OCI-LY3 (cell line): Measurements from ENCODE around the gene RCN2.
A peak's percentile ranks its signal among the peaks of the same experiment; 100 is the strongest.

ENCODE experiments used
- H2AFZ ChIP-seq: fragments of 200-600, 300-600 bp; shearing (Covaris generic); 2 replicates; pipeline ENCODE4 v1.6.0; 2014; ENCODE audit warnings: antibody characterized with exemption, low read depth, low read length
- H3K27ac ChIP-seq: fragments of 200-600, 300-600 bp; sonication (generic); 2 replicates; pipeline ENCODE4 v1.5.1; 2014; ENCODE audit warnings: mild to moderate bottlenecking, low read length, moderate library complexity, mixed read lengths
- H3K27me3 ChIP-seq: fragments of 200-600, 300-600 bp; sonication (generic); 2 replicates; pipeline ENCODE4 v1.6.1; 2014; ENCODE audit warnings: low read depth, low read length, mixed read lengths
- H3K36me3 ChIP-seq: fragments of 200-600, 300-600 bp; sonication (generic); replicated peaks from 2 replicates; pipeline ENCODE3; 2014; ENCODE audit warnings: low read depth, low read length, mixed read lengths
- H3K4me1 ChIP-seq: fragments of 300-600, 200-600 bp; sonication (generic); 2 replicates; pipeline ENCODE4 v1.6.1; 2014; ENCODE audit warnings: low read length, mixed read lengths
- H3K4me2 ChIP-seq: fragments of 200-600, 300-600 bp; sonication (generic); 2 replicates; pipeline ENCODE4 v1.6.1; 2014; ENCODE audit warnings: low read length, mixed read lengths
- H3K4me3 ChIP-seq: fragments of 300-600, 200-600 bp; sonication (generic); 2 replicates; pipeline ENCODE4 v1.5.1; 2014; ENCODE audit warnings: antibody characterized with exemption, mild to moderate bottlenecking, low read length, moderate library complexity
- H3K79me2 ChIP-seq: fragments of 300-600, 200-600 bp; shearing (Covaris generic); 2 replicates; pipeline ENCODE4 v1.6.1; 2014; ENCODE audit warnings: mild to moderate bottlenecking, low read length, mixed read lengths
- H3K9ac ChIP-seq: fragments of 300-600, 200-600 bp; shearing (Covaris generic); 2 replicates; pipeline ENCODE4 v1.6.0; 2014; ENCODE audit warnings: mild to moderate bottlenecking, low read length, moderate library complexity
- H3K9me3 ChIP-seq: fragments of 200-600, 300-600 bp; shearing (Covaris generic); 2 replicates; pipeline ENCODE4 v1.6.1; 2014; ENCODE audit warnings: low read length, mixed read lengths; ENCODE audit not compliant: insufficient read depth
- H4K20me1 ChIP-seq: fragments of 200-600, 300-600 bp; sonication (generic); 2 replicates; pipeline ENCODE4 v1.6.1; 2016; ENCODE audit warnings: low read length, mixed read lengths; ENCODE audit not compliant: insufficient read depth
- EZH2phosphoT487 ChIP-seq: fragments of 200-600 bp; shearing (Covaris generic); IDR thresholded peaks from 2 replicates; pipeline ENCODE4 v1.6.1; 2018; ENCODE audit warnings: antibody characterized with exemption, mixed run types, low read depth
- TF ChIP-seq, protein P1 (sequence below): fragments of 200-600, 300-600 bp; sonication (generic); IDR thresholded peaks from 2 replicates; pipeline ENCODE4 v1.5.1; 2014; ENCODE audit warnings: antibody characterized with exemption, low read length, low read depth

The RCN2 gene

DNA sequence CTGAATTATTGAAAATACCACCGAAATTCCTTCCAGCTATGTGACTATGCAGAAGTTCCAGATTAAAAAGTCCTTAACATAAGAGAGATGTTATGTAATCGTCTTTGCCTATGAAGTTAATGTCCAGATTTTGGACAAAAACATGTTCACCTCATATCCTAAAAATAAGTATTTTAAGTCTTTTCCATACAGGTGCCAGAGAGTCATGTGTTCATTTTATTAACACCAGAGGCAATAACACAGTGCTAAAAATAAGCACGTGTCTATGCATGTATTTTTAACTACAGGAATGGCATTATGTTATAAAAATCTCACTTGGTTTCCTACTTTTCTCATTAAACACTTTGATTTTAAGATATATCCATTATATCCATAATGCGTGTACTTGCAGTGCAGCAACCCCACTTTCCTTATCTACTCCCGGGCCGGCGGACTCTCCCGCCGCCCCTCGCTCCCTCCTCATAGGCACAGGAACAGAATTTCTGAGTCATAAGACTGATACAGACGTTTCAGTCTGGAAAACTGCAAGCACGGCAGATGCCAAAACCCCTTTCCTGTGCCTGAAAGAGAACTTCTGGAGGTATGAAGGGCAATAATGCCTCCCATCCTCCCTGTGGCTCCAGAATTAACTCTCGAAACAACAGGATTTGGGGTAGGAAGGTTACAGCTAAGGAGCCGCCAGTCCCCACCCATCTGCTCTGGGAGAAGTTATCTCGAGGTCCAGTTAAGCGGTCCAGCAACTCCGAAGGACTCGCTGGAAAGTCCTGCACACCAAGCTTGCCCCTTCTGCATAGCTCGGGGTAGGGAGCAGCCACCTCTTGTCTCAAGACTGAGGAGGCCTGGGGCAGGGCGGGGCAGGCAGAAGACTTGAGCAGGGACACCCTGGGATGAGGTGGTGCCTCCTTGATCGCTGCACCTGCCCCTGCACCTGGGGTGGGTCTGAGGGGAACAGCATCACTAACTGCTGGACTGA is 41.1 kb downstream of the RCN2 start:
- no peaks in the 10 kb centered on the region for H4K20me1 ChIP-seq
- TF ChIP-seq, protein P1, sequence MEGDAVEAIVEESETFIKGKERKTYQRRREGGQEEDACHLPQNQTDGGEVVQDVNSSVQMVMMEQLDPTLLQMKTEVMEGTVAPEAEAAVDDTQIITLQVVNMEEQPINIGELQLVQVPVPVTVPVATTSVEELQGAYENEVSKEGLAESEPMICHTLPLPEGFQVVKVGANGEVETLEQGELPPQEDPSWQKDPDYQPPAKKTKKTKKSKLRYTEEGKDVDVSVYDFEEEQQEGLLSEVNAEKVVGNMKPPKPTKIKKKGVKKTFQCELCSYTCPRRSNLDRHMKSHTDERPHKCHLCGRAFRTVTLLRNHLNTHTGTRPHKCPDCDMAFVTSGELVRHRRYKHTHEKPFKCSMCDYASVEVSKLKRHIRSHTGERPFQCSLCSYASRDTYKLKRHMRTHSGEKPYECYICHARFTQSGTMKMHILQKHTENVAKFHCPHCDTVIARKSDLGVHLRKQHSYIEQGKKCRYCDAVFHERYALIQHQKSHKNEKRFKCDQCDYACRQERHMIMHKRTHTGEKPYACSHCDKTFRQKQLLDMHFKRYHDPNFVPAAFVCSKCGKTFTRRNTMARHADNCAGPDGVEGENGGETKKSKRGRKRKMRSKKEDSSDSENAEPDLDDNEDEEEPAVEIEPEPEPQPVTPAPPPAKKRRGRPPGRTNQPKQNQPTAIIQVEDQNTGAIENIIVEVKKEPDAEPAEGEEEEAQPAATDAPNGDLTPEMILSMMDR = no peak
- TF ChIP-seq EZH2phosphoT487 = no peak
- H3K4me3 ChIP-seq = no peak overlapping the region
- H3K79me2 ChIP-seq = no peaks in the 10 kb centered on the region
- H3K36me3 ChIP-seq = no peaks in the 10 kb centered on the region
- peaks cover 18% of the 10 kb centered on the region for H3K4me1 ChIP-seq
- no peak overlapping the region for H3K27ac ChIP-seq
- H3K4me2 ChIP-seq = no peak overlapping the region
- no peak overlapping the region for H3K9ac ChIP-seq
- no peaks in the 10 kb centered on the region for H3K9me3 ChIP-seq
- no peak overlapping the region for H2AFZ ChIP-seq
- peaks cover 6% of the 10 kb centered on the region; the same call in 1 of the 2 replicates for H3K27me3 ChIP-seq

DNA sequence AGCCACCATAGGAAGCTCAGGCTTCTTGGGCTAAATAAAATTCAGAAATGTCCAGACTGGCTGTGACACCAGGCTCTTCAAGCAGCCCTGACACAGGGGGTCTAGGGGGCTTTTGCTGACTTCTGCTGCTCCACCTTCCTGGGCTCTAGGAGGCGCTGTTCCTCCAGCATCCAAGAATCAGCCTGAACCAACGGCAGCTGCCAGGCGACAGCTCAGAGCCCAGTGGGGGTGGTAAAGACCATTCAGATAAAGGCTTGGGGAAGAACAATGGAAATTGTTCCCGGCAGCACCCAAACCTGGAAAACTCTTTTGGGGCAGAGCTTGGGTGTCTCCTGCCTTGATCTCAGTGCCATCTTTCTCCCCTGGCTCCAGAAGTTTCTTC is 41.8 kb downstream of the RCN2 start:
- H3K4me1 ChIP-seq = peaks cover 18% of the 10 kb centered on the region
- peaks cover 6% of the 10 kb centered on the region; the same call in 1 of the 2 replicates for H3K27me3 ChIP-seq
- no peaks in the 10 kb centered on the region for H3K9me3 ChIP-seq
- no peak overlapping the region for H3K27ac ChIP-seq
- no peak overlapping the region for H3K9ac ChIP-seq
- no peaks in the 10 kb centered on the region for H4K20me1 ChIP-seq
- no peak for TF ChIP-seq EZH2phosphoT487
- TF ChIP-seq, protein P1 = peak; percentile 98
- peak overlapping the region; percentile 30 for H3K4me2 ChIP-seq
- H3K36me3 ChIP-seq = no peaks in the 10 kb centered on the region
- no peaks in the 10 kb centered on the region for H3K79me2 ChIP-seq
- 0 out of 2 replicates have a peak overlapping the region, but pooled peaks have one; percentile 2 for H2AFZ ChIP-seq
- H3K4me3 ChIP-seq = no peak overlapping the region

DNA sequence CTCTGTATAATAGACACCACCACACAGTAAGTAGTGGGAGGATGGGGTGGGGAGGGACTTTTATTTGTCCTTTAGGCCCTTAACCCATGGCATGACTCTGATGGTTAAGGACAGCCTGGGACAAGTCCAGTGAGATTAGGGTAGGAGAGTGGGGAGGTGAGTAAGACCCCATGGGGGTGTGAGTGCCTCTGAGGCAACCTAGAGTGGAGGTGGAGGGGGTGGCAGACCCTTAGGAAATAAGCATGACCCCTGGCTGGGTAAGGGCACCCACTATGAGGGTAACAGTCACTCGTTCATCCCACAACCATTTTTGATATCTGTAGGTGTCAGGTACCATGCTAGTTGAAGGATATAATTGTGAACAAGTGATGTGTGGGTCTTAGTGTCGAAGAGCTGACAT is 42.4 kb downstream of the RCN2 start:
- H3K4me2 ChIP-seq = peak overlapping the region; percentile 30
- no peaks in the 10 kb centered on the region for H4K20me1 ChIP-seq
- no peak for TF ChIP-seq EZH2phosphoT487
- TF ChIP-seq, protein P1 = no peak
- H3K9me3 ChIP-seq = no peaks in the 10 kb centered on the region
- H3K27me3 ChIP-seq = peaks cover 6% of the 10 kb centered on the region; the same call in 1 of the 2 replicates
- peaks cover 18% of the 10 kb centered on the region for H3K4me1 ChIP-seq
- H3K79me2 ChIP-seq = no peaks in the 10 kb centered on the region
- H3K36me3 ChIP-seq = no peaks in the 10 kb centered on the region
- H3K4me3 ChIP-seq = no peak overlapping the region
- H3K9ac ChIP-seq = no peak overlapping the region
- no peak overlapping the region for H3K27ac ChIP-seq
- H2AFZ ChIP-seq = 0 out of 2 replicates have a peak overlapping the region, but pooled peaks have one; percentile 2

DNA sequence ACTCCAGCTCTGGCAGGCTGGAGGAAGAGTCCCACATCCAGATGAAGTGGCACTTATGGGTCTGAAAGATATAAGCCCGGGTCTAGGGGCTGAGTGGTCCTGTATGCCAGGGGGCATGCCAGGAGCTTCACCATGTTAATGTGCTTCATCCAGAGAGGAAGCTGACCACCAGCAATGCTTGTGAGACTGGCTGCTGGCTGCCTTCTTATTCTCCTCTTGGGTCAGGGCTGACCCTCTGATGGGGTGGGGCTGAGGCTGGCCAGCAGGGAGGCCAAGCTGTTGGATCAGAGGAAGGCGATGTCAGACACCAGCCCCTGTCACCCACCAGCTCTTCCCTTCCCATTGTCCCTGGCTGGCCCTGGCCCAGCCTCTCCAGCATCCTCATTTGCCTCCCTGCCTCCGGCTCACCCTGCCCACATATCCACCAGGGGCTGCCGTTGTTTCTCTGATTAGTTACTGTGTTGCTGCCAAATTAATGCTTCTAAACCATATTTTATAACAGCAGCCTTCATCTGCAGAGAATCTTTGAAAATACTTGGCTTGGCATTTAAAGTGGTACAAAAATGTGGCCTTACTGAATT is 43.0 kb downstream of the RCN2 start:
- H2AFZ ChIP-seq = no peak overlapping the region
- no peak overlapping the region for H3K4me3 ChIP-seq
- no peak overlapping the region for H3K27ac ChIP-seq
- H3K36me3 ChIP-seq = no peaks in the 10 kb centered on the region
- TF ChIP-seq, protein P1 = peak; percentile 24
- TF ChIP-seq EZH2phosphoT487 = no peak
- H3K79me2 ChIP-seq = no peaks in the 10 kb centered on the region
- H3K9me3 ChIP-seq = no peaks in the 10 kb centered on the region
- peaks cover 6% of the 10 kb centered on the region; the same call in 1 of the 2 replicates for H3K27me3 ChIP-seq
- H3K4me1 ChIP-seq = peaks cover 18% of the 10 kb centered on the region
- H3K9ac ChIP-seq = no peak overlapping the region
- H3K4me2 ChIP-seq = no peak overlapping the region
- no peaks in the 10 kb centered on the region for H4K20me1 ChIP-seq
